ENCODE measurements around the gene CKAP2.

DNA sequence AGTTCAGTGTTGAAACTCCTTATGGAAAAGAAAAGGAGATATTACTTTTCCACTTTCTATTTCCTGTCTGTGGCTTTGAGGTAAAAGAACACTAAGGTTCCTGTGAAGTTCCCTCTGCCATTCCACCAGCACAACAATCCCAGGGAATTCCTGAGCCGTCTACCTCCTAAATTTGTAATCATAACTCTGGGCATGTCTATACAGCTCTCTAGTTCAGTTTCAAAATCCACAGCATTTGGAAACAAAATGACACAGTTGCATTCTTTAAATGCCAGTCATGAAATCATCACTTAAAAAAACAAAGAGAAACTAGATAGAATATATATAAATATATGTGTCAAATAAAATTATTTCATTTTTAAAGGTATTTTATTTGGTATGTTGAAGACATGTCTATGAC is 40.3 kb upstream of the CKAP2 start:
- TF ChIP-seq, protein P1, sequence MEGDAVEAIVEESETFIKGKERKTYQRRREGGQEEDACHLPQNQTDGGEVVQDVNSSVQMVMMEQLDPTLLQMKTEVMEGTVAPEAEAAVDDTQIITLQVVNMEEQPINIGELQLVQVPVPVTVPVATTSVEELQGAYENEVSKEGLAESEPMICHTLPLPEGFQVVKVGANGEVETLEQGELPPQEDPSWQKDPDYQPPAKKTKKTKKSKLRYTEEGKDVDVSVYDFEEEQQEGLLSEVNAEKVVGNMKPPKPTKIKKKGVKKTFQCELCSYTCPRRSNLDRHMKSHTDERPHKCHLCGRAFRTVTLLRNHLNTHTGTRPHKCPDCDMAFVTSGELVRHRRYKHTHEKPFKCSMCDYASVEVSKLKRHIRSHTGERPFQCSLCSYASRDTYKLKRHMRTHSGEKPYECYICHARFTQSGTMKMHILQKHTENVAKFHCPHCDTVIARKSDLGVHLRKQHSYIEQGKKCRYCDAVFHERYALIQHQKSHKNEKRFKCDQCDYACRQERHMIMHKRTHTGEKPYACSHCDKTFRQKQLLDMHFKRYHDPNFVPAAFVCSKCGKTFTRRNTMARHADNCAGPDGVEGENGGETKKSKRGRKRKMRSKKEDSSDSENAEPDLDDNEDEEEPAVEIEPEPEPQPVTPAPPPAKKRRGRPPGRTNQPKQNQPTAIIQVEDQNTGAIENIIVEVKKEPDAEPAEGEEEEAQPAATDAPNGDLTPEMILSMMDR (IDR thresholded peaks at IDR 0.05): no peak
- TF ChIP-seq, protein P2, sequence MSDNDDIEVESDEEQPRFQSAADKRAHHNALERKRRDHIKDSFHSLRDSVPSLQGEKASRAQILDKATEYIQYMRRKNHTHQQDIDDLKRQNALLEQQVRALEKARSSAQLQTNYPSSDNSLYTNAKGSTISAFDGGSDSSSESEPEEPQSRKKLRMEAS (IDR thresholded peaks at IDR 0.05): no peak
- no peak for TF ChIP-seq RAD21 (conservative IDR thresholded peaks at IDR 0.05 in 1 of 2, IDR thresholded peaks at IDR 0.05 in 1 of 2)
- TF ChIP-seq EP300 (IDR thresholded peaks at IDR 0.05): no peak
- no peak for TF ChIP-seq EHF (CRISPR knock-in tag; IDR thresholded peaks at IDR 0.05)
- no peak for TF ChIP-seq POLR2A (IDR thresholded peaks at IDR 0.05; ENCODE audit: low read length)
